NCI-H2196 treated with DMSO at 0.1 percent for 48 hours (cell line): ENCODE results near the gene LTB4R.
A peak's percentile ranks its signal among the peaks of the same experiment; 100 is the strongest.

Source experiments
- DNase-seq: peaks from one replicate; lab custom pipeline; 2025; ENCODE audit not compliant: unreplicated experiment; lab: John Stamatoyannopoulos, UW

LTB4R gene

GRCh38 chr14:24299255-24300191 lies 11.8 kb upstream of the LTB4R start, which contains the start of the genes DHRS1 and NOP9:
Gene DHRS1 (minus strand): TSS chr14:24299780. CDS start chr14:24299106, 674 bp downstream.
Gene NOP9 (plus strand): TSS chr14:24299850. CDS start chr14:24299955, 105 bp downstream.
- peak; percentile 73 for DNase-seq

GRCh38 chr14:24300326-24300980 lies 10.8 kb upstream of the LTB4R start:
- DNase-seq, result no peak

- no peak for DNase-seq
Observed at GRCh38 chr14:24304019-24304387, 7.3 kb upstream of the LTB4R start.

- no peak for DNase-seq
Observed at GRCh38 chr14:24307156-24307574, 4.1 kb upstream of the LTB4R start.

GRCh38 chr14:24307575-24308341 lies 3.5 kb upstream of the LTB4R start, which contains the start of gene CIDEB:
Gene CIDEB (minus strand): TSS chr14:24307977. CDS start chr14:24307858, 119 bp downstream.
- DNase-seq, result peak; percentile 9

GRCh38 chr14:24308342-24309124 lies 2.8 kb upstream of the LTB4R start:
- DNase-seq, result no peak

- no peak for DNase-seq
Observed at GRCh38 chr14:24309538-24310264, 1.6 kb upstream of the LTB4R start, which contains the start of gene LTB4R2. Gene LTB4R2 (plus strand): TSS chr14:24310140. CDS start chr14:24310665, 525 bp downstream.

GRCh38 chr14:24310265-24310645 lies 1.0 kb upstream of the LTB4R start:
- no peak for DNase-seq

- DNase-seq, result no peak
Observed at GRCh38 chr14:24311837-24312615, 724 bp downstream of the LTB4R start.

GRCh38 chr14:24312736-24313507 lies 1.6 kb downstream of the LTB4R start:
- DNase-seq, result no peak

- no peak for DNase-seq
Observed at GRCh38 chr14:24313913-24314312, 2.6 kb downstream of the LTB4R start.

- DNase-seq, result no peak
Observed at GRCh38 chr14:24314377-24315193, 3.3 kb downstream of the LTB4R start.

- DNase-seq, result no peak
Observed at GRCh38 chr14:24315243-24315806, 4.0 kb downstream of the LTB4R start.

GRCh38 chr14:24315807-24316596 lies 4.7 kb downstream of the LTB4R start:
- DNase-seq, result no peak

- DNase-seq, result no peak
Observed at GRCh38 chr14:24316597-24316950, 5.3 kb downstream of the LTB4R start.
